GM19395 (cell line): ENCODE measurements around the gene PRDM7.
"Not testable (repeated sequence)": the region's sequence is repeated elsewhere in the genome, so short reads cannot be mapped to it uniquely, and the experiment has no call there.

Experiments
- ATAC-seq: cut with Tn5 transposase; IDR thresholded peaks from one replicate; pipeline ENCODE4 v1.9.1; 2021; ENCODE audit warnings: mild to moderate bottlenecking, moderate library complexity; ENCODE audit not compliant: unreplicated experiment

The PRDM7 gene

DNA sequence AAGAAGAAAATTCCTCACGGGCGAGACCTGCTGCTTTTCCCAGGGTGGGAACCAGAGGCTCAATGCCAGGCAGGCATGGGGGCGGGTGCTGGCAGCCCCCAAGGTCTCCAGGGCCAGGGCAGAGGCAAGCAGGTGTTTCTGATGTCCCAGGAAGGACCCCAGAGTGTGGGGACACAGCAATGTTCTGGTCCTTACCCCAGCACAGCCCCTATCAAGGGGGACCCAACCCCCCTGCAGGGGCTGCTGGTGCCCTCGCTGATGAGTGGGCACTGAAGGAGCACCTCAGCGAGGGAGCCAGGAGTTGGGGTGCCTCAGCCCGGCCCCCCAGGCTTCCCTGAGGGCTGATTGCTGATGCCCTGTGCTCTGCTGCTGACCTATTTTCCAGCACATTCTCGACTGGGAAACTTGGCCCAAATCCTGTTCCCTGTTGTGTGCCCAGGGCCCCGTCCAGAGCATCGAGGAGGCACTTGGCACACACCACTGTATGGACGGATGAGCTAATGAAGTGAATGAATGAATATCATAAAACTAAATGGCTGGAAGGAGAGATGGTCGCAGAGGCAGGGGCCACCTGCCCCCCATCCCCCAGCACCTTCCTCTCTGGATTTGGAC, 60.7 kb downstream of the PRDM7 start:
- no peak for ATAC-seq

GRCh38 chr16:90015586-90016338, 61.4 kb downstream of the PRDM7 start:
- no peak for ATAC-seq

DNA sequence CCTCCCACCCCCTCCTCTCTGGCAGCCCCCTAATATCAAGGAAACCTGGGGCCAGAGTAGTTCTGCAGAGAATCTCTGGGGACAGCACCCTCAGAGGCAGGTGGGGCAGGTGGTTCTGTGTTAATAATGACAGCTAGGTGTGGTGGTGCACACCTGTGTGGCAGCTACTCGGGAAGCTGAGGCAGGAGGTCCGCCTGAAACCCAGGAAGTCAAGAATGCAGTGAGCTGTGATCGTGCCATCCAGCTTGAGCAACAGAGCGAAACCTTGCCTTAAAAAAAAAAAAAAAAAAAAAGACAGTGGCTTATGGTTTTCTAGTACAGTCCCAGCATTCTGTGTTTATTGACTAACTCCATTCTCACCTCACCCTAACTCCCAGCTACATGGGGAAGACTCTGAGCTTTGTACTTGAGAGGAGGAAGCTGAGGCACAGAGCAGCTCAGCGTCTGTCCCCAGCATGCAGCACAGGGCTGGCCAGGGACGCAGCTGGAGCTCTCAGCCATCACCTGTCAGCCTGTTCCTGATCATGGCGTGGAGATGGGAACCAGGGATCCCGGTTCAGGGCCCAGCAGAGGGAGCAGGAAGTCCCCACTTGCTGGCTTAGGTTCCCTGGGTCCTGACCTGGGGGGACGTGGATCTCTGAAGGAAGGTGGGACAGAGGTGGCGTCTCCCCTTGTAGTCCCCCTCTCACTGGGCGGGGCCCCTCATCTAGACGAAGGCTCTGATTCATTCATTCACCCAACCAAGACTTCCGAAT, 64.0 kb downstream of the PRDM7 start:
- ATAC-seq, result no peak

GRCh38 chr16:90011908-90012501, 65.1 kb downstream of the PRDM7 start:
- ATAC-seq, result no peak

DNA sequence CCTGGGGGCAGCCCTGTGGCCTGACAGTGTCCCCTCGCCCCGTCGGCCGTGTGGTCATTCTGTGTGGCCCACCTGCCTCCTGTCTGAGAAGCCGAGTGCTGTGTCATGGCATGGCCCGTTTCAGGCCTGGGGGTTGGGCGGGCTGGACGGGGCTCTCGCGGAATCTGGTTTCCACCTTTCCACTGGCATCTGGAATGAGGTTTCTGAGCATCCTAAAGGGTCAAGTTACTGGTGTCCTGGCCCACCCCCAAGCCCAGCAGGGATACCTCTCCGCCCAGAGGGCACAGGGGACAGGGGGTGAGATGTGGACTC, 65.7 kb downstream of the PRDM7 start:
- ATAC-seq, result no peak

DNA sequence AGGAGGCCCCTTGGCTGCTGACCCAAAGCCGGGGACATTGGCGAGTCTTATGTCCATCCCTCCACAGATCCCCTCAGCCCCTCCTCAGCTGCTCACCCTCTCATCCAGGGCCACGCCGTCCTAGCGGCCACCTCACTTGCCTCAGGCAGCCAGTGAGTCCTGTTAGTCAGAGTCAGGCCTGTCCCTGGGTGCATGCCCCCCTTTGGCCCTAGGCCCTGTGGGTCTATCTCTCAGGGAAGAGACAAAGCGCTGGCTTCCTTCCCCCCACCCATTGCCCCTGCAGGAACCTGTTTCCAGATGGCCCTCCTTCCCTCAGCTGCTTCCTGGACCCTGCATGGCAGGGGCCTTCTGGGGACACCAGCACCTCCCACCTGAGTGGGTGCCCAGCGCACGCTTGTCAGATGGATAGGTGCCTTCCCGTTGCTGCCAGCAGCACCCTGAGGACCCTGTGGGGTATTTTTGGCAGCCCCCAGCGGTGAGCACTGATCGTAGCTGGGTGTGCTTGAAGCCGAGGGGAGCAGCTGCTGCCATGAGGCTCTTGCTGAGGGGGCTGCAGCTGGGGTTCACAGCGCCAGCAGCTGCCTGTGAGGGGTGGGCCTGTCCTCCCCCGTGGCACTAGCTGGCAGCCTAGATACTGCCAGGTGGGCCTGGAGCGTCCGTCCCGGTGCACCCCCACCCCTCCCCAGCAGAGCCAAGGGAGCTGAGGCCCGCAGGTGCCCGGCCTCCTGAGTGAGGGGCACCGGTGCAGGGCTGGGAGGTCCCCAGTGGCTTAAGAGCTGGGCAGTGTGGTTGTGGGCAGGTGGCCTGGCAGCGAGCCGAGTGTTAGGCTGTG, 66.2 kb downstream of the PRDM7 start:
- no peak for ATAC-seq

DNA sequence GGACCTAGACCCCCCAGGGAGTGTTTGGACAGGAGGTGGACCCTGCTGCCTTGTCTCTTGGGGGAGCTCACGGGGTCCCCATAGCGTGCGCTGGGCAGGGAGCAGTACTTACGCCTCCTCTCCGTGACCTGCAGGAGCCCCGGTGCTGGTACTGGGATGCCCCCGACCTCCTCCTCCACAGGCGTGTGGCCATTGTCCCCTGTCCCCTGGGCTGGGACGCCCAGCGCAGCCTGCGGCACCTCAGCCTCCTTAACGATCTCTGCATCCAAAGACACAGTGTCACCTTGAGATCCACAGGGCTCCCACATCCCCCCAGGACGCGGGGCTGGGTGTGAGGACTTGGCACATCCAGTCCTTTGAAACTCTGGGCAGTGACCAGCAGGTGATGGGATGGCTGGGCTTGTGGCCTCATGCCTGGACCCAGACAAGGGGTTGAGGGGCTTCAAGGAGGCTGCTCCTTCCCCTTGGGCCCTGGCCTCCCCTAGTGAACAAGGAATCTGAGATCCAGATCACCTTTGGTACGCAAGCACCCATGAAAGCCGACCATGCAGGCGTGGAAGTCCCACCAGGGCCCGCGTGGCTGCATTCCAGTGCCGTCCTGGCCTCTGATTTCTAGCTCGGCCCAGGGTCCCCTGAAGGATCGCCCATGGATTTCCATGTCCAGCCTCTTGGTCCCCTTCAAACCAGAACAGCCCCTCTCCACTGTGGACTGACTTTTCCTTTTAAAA, 67.8 kb downstream of the PRDM7 start:
- no peak for ATAC-seq

DNA sequence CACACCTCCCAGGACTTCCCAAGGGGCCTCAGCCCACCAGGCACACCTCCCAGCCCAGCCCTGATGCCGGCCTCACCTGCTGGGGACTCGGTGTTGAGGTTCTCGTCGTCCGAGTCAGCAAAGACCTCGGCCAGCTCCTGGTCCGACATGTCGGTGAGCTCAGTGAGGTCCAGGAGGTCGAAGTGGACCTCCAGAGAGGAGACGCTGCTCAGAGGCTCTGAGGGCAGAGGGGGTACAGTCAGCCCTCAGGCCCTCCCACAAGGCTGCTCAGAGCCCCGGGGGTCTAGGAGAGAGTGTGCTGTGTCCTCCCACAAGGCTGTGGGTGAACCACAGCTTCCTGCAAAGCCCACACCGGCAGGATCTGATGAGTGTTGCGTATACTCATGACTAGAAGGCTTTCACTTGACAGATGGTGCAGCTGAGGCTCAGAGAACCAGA, 68.4 kb downstream of the PRDM7 start:
- ATAC-seq, result no peak

GRCh38 chr16:90007635-90008234, 69.4 kb downstream of the PRDM7 start:
- not testable (repeated sequence) for ATAC-seq

DNA sequence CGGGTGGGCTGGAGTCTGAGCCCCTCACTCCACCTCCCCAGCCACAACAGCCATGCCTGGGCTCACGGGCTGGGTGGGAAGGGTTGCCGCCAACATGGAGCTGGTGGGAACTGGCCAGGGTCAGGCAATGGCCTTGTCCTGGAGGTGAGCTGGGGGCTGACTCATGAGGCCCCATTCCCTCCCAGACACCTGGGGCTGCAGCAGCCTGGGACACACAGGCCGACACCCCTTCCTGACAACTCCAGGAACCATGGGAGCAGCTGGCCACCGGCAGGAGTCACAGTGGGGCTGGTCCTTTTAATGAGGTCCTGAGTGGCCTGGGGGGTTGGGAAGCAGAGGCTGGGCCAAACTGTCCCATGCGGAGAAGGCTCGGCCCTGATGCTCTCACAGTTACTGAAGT, 70.1 kb downstream of the PRDM7 start:
- no peak for ATAC-seq
